GM12873 (cell line): Measurements from ENCODE around the gene ZNF804B.

Source experiments
- CTCF ChIP-seq: IDR thresholded peaks from 2 replicates; pipeline ENCODE4 v1.5.1; 2012; ENCODE audit warnings: low read depth, mild to moderate bottlenecking, moderate library complexity, low read length, control low read depth; ENCODE audit not compliant: insufficient read depth; ENCODE audit errors: missing control alignments

ZNF804B gene

GRCh38 chr7:89017695-89018094 lies 258.2 kb downstream of the ZNF804B start:
- TF ChIP-seq CTCF = no peak

GRCh38 chr7:89021741-89022140 lies 262.2 kb downstream of the ZNF804B start:
- no peak for TF ChIP-seq CTCF

- no peak for TF ChIP-seq CTCF
Observed at GRCh38 chr7:89023206-89023605, 263.7 kb downstream of the ZNF804B start.

- TF ChIP-seq CTCF = no peak
Observed at GRCh38 chr7:89023877-89024276, 264.4 kb downstream of the ZNF804B start.

- TF ChIP-seq CTCF = no peak
Observed at GRCh38 chr7:89027781-89028180, 268.3 kb downstream of the ZNF804B start.

GRCh38 chr7:89028319-89028718 lies 268.8 kb downstream of the ZNF804B start:
- no peak for TF ChIP-seq CTCF

- TF ChIP-seq CTCF = no peak
Observed at GRCh38 chr7:89029864-89030263, 270.4 kb downstream of the ZNF804B start.

- TF ChIP-seq CTCF = no peak
Observed at GRCh38 chr7:89041240-89041639, 281.7 kb downstream of the ZNF804B start.
